ENCODE data around the gene P2RY1.

The P2RY1 gene, protein sequence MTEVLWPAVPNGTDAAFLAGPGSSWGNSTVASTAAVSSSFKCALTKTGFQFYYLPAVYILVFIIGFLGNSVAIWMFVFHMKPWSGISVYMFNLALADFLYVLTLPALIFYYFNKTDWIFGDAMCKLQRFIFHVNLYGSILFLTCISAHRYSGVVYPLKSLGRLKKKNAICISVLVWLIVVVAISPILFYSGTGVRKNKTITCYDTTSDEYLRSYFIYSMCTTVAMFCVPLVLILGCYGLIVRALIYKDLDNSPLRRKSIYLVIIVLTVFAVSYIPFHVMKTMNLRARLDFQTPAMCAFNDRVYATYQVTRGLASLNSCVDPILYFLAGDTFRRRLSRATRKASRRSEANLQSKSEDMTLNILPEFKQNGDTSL

DNA sequence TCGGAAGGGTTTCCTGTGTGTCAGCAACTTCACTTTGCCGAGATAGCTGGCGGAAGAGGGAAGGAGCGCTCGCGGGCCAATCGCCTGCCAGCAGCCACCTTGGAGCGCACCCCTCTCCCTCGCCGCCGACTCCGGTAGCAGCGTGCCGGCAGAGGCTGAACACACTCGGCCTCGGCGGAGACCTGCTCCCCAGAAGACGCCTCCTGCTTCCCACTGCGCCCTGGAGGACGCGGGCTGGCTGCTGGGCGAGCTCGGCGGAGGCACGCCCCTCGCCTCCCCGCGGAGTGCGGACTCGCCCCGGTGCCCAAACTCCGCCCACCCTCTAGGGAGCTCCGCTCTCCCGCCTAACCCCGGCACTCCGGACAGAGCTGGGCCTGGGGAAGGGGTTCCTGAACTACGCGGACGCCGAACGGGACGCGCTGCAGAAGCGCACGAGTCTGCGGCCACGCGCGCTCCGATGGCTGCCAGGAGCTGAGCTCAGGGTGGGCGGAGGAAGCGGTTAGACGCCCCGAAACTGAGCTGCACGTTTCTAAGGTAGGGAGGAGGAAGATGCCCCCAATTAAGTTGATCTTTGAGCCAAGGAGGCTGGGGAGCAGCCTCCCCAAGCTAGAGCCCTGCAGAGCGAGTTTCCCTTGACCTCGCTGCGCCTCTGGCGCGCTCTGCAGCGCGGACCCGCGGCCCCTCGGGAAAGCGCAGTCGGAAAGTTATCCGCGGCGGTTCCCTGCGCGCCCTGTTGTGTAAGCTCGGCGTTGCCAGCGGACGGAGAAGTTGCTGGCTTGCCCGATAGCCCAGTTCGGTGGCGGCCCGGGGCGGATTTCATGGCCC lies at the start of gene P2RY1:
TSS of gene P2RY1 (plus strand) at position 356 of the 825 bp plus-strand sequence. CDS start 652 bp downstream, outside the sequence.
- peak; percentile 84 for DNase-seq

DNA sequence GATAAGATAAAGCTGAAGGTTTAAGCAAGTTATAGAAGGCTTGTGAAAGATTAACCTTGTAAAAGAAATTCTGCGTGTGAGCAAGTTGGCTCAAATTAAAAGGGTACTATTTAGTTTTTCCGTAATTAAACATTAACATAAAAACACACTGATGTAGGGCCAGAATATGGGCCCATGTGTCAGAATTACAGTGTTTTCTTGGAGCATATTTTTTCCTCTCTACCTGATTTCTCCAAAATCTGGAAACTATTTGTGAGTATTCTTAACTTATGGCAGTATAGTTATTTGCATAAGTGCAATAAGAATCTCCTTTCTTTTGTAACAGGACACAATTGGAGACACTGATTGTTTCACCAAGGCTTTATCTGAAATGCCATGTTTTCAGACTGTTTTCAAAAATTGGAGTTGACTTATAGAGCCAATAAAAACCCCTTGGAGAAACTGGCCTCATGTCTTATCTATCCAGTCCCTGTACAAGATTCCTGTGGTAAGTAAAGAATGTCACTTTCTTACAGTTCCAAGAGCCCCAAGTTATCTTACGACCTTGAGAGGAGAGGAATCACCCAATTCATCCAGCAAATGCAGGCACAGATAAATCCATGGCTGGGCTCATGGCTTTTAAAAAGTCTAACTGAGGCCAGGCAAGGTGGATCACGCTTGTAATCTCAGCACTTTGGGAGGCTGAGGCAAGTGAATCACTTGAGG lies 47.8 kb upstream of the P2RY1 start:
- DNase-seq = no peak

DNA sequence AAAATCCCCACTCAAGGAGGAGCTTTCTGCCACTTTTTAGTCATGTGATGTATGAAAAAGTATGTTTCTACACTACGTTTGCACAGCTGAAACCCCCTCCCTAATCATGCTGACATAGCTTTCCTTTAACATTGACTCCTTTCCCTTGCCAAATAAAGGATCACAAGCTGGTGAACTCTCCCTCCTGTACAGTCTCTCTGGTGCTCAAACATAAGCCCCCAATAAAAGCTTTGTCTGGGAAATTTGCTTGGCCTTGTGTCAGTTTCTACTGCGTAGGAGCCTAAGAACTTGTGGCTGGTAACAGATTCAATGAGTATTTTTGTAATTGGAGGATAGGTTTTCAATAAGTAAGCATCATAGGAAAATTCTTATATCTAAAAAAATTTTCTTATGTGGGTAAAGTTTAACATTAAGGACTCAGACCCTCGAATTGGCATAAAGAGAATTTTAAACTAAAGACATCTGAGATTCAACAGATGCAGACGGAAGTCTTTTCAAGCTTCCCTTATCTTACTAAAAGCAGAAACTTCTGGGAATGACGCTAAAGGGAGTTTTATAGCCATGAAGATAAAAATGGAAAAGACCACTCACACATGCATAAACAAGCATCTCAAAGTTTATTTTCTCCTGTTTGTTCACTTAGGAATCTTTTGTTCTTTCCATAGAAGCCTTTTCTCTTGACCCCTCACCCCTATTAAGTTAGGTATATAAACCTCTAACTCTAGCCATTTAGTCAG lies 44.1 kb upstream of the P2RY1 start:
- no peak for DNase-seq

DNA sequence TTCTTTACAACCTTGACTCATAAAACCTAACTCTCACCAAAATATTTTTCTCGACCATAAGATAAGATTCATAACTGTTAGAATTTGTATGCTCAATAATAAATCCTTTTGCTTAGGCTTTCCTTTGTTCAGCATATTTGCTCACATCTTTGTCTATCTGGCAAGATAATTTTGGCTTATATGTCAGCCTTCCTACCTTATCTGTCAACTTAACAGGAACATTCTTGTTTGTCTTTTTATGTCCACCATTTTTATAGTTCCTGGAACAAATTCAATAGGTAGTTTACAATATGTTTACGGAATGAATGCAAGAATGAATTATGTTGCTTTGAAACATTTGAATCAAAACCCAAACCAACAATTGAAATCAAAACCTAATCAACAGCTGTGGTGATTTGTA lies 41.0 kb upstream of the P2RY1 start:
- DNase-seq = no peak

DNA sequence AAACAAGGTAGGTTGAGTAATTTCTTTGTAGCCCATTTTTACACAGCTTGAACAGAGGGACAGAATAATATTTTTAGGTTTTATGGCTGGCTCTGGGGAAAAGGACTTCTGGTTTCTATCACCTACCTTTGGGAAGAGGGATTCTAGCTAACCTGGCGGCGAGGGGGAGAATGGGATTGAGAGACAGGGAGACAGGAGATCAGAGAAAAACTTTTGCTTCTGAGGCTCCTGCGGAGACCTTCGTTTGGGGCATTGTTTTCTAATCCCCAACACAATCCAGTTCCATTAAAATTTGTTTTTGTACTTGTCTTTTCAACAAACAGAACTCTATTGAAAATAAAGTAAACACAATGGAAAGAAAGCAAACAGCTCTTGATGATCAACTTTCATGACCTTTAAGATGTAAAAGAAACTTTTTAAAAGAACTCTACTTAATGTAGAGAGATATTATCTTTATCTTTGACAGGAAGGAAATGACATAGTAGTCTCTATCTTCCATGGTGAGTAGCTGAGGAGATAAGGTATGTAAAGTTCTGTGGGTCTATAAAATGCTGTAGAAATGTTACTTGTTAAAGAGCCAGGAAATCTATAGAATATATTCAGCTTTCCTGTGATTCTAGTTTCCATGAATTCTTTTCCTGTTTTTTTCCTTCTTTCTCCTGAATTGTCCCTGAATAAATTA lies 37.0 kb upstream of the P2RY1 start:
- DNase-seq = no peak

DNA sequence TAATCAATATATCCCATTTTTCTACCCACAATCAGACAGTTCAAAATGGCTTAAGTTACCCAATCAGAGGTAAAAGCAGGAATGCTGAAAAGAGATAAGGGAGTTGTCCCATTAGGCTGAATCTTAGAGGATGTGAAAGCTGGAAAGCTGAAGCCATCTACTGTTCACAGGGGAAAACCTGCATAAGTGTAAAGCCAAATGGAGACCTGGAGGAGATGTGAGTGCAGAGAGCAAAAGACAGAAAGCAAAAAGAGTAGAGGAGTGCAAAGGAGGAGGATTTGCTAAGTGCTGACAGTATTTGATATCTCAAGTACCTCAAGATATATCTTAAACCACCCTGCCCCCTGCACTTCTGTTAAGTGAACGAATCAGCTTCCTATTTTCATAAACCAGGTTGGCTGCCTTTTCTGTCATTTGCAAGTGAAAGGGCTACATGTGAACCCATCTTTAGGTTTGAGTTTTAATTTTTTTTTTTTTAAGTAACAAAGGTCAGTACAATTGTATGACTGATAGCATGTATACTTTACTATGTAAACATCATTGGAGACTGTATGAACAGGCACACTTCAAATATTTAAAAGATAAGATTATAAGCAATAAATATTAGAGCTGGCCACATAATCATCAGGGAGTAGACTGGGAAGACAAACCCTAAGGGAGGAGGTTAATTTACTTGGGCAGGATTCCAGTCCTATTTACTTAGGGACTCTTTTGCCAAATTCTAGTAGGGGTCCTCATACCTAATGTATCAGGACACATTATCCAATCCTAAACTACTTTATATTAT lies 22.8 kb upstream of the P2RY1 start:
- no peak for DNase-seq

DNA sequence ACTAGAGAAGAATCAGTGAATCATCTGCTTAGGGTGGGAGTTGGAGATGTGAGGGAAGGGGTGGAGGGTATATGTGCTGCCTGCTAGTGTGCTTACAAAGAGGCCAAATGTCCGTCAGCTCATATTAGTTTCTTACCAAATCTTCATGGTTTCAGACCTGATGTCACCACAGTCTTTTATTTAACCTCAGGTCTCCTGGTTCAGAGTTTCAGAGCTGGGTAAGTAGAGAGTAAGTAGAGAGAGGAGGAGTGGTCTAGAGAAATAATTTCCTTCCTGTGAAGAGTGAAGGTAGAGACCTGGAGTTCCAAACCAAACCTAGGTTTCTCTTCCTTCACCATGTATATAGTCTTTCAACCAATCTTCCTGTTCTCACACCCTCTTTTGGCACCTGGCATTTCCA lies 17.5 kb upstream of the P2RY1 start:
- DNase-seq = no peak

DNA sequence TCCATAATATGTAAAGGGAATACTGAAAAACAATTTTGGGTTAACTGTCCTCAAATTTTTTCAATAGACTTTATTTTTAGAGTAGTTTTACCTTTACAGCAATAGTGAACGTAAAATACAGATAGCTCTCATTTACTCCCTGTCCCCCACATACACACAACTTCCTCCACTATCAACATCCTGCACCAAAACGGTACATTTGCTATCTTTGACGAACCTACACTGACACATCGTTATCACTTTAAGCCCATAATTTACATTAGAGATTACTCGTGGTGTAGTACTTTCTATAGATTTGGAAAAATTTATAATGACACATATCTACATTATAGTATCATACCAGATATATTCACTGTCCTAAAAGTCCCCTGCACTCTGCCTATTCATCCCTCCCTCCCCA lies 16.9 kb upstream of the P2RY1 start:
- no peak for DNase-seq

DNA sequence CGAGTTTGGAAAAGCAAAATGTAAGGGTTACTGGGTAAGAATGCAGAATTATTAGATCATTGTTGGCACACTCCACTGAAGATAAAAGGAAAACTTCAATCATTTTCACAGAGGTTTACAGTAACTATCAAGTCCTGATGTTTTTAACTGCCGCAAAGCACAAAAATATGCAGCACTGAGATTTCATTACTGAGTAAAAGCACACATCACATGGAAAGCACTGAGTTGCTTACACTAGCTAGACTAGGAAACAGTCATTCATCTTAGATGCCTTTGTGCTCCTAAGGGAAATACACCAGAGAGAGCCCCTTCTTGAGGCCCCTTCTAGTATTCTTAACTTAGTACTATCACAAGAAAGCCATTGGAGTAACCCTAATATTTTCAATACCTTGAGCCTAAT lies 11.8 kb upstream of the P2RY1 start:
- no peak for DNase-seq

DNA sequence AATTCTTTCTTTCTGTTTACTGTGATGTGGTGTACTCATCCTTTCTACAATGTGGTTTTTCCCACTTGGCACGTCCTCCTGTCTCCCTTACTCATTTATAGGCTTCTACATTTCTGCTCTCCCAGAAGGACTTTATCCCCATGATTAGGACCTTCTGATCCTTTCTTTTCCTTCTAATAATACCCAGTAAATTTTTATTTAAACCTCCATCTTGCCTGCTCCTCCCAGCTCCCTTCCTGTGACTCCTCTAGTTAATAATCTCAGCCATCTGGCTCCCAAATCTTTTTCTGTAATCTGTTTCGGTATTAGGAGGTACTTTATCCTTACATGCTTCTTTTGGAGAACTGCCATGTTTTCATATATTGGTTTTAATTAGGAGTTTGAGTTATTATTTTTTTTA lies 11.2 kb upstream of the P2RY1 start:
- no peak for DNase-seq

DNA sequence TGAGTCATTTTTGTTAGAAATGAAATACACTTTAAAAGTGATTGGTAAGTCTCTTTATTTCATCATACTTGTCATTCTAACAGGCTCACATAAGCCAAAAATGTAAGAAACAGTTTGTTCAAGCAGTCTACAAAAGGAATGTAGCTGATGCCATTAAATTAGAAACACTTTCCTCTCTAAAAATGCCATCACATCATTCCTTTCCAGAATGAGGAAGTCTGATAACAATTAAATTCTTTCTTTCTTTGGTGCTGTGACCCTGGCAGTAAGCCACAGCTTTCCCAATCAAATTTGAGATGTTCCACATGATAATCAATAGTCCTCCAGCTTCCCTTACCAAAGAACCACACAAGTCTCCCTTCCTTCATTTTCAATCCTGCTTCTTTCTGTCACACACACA lies 9.4 kb upstream of the P2RY1 start:
- no peak for DNase-seq

DNA sequence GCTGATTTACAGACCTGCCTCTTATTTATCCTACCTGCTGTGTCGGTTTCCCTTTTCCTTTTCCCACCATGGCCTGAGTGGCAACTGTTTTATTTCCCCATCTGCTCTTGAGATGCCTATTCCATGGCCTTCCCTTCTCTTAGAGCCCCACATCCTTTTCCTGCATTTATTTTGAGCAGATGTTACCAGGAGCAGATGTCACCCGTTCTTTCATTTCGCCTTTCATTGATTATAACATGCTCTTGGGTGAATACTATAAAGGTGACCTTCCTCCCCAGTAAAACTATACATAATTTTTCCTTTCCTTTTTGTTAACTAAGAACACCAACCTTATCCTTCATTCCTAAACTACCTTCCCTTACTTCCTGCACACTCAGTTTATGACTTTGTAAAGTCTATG lies 8.5 kb upstream of the P2RY1 start:
- DNase-seq = no peak

DNA sequence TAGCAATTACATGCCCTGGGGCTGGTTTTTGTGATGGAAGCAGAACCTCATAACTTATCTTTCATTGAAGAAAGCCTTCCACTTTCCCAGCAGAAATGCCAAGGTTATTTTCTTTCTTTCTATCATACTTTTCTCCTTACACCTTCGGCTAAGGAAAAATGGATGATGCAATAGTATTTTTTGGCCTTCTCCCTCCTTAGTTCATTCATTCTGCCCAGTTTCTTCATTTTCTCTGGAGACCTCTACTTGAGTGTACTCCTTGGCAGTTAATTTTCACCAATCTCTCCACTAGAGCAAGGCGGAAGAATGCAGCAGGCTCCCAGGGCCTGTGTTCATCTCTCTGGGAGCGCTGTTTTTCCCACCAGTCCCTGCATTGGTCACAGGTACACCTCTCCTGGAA lies 7.6 kb upstream of the P2RY1 start:
- no peak for DNase-seq

DNA sequence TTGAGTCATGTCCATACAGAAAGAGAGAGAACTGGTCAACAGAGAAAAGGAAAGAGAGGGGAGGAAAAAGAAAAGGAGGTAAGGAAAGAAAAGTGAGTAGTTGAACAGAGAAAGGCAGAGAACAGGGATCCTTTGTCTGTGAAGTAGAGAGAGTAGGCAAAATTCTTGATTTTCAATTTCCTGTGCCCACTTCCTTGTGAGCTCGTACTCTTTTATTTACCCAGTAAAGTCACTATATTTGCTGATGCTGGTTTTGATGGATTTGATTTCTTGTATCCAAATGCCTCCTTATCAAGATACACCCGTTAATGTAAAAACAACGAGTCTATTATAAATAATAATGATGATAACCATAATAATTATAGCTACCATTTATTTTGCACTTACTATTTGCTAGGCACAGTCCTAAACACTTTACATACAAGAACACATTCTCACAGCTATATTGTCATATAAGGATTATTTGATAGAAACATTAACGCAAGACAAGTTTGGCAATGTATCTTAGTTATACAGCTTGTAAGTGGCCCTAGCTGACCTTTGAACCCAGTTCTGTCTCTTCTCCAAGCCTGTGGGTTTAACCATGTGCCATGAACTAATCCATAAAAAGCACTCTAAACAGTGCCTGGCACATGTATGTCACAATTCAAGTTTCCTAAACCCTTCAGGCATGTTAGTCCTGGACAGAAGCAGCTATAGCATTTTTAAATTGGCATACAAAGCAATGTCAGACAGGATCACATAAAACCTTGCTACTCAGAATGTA lies 6.7 kb upstream of the P2RY1 start:
- DNase-seq = no peak

DNA sequence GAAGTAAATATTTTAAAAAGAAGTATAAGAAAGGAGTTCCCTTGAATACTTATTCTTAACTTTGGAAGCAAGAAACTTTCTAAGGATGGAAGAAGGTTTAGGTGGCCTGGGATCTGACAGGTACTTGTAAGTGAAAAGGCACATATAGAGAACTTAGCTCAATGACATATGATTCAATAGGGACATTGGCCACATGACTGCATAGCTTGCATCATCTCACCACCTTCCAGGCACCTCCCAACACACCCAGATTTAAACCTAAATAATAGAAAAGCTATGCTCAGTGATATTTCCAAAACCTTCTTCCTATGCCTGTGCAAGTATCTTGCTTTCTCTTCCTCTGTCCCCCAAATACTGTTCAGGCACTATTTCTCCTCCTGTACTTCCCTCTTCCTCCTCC lies 4.7 kb upstream of the P2RY1 start:
- DNase-seq = no peak

DNA sequence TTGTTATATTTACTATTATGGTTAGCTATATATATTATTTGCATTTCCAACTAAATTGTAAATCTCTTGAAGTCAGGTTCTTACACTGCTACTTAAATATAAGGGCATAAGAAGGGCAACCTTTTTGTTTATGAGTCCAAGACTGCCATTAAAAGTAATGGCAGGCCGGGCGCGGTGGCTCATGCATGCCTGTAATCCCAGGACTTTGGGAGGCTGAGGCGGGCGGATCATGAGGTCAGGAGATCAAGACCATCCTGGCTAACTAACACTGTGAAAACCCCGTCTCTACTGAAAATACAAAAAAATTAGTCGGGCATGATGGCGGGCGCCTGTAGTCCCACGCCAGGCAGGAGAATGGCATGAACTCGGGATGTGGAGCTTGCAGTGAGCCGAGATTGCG lies 2.9 kb upstream of the P2RY1 start:
- DNase-seq = no peak

DNA sequence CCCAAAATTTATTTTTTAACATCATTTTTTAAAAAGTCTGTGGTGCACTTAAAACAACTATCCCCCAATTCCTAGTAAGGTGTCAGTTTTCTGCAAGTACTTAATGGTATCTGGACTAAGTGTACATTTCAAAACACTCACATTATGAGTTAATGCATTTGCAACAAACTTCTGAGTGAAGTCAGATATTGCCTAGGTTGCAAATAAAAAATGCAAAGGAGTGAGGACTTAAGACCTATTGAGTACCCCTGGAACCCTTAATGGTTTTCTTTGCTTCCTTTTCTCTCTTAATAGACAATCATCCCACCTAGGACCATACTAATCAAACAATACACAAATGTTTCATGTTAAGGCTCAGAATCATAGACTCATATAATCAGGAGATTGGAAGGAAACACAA lies 1.8 kb upstream of the P2RY1 start:
- no peak for DNase-seq

DNA sequence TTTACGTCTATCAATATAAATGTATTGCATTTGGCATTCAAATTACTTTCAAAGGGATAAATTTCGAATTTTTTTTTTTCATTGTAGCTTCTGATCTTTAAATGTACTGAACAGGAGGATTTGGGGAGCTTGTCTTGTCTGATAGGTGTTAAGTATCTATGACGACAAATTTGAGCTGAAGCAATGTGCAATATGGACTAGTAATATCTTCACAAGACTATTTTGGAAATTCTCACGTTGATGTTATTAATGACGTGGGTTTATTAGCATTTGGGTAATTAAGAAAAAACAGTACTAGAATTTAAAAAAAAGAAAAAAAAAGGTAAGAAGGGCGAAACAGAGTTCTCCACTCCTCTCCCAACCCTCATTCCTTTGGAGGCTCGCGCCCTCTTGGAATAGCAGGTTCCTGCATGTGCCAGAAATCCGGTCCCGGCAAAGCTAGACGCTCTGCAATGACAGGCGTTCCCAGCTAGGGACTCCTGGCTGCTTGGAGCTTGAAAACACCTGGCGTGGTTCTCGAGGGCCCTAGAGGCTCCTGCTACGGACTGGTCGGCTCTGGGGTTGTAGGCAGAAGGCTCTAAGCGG lies 648 bp upstream of the P2RY1 start:
- no peak for DNase-seq

DNA sequence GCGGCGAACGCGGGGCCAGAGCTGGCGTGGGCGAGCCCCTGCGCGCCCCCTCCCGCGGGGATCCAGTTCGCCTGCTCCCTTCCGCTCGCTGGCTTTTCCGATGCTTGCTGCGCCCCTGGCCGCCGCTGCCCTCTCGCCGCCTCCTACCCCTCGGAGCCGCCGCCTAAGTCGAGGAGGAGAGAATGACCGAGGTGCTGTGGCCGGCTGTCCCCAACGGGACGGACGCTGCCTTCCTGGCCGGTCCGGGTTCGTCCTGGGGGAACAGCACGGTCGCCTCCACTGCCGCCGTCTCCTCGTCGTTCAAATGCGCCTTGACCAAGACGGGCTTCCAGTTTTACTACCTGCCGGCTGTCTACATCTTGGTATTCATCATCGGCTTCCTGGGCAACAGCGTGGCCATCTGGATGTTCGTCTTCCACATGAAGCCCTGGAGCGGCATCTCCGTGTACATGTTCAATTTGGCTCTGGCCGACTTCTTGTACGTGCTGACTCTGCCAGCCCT lies 721 bp downstream of the P2RY1 start:
- DNase-seq = no peak

DNA sequence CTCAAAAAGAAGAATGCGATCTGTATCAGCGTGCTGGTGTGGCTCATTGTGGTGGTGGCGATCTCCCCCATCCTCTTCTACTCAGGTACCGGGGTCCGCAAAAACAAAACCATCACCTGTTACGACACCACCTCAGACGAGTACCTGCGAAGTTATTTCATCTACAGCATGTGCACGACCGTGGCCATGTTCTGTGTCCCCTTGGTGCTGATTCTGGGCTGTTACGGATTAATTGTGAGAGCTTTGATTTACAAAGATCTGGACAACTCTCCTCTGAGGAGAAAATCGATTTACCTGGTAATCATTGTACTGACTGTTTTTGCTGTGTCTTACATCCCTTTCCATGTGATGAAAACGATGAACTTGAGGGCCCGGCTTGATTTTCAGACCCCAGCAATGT lies 1.3 kb downstream of the P2RY1 start:
- DNase-seq = no peak
